Measurements from ENCODE around the gene PLD3.

Gene PLD3

GRCh38 chr19:40348125-40348913, at the start of gene PLD3, which contains the start of gene C19orf47:
TSS of gene PLD3 (plus strand) at chr19:40348695. CDS start at chr19:40366484, 17,789 bp downstream.
TSS of gene C19orf47 (minus strand) at chr19:40348397. CDS start at chr19:40341857, 6,540 bp downstream.
- no peaks in the 10 kb centered on the region for H3K9me3 ChIP-seq (ENCODE audit: severe bottlenecking)
- TF ChIP-seq CTCF (IDR thresholded peaks at IDR 0.05; ENCODE audit: low read depth, low read length): no peak
- DNase-seq: peak; percentile 99
- H3K36me3 ChIP-seq: peaks cover 12% of the 10 kb centered on the region
- H3K27me3 ChIP-seq (ENCODE audit: insufficient read depth, low read depth, severe bottlenecking): no peaks in the 10 kb centered on the region
- H3K27ac ChIP-seq: peak within 1 kb of the TSS; percentile 67
- peak within 1 kb of the TSS; percentile 92 for H3K4me3 ChIP-seq (ENCODE audit: low read depth, low read length)

GRCh38 chr19:40300668-40301067, 47.8 kb upstream of the PLD3 start:
- TF ChIP-seq CTCF (IDR thresholded peaks at IDR 0.05; ENCODE audit: low read depth, low read length): no peak
- H3K36me3 ChIP-seq: no peaks in the 10 kb centered on the region
- H3K27me3 ChIP-seq (ENCODE audit: insufficient read depth, low read depth, severe bottlenecking): no peaks in the 10 kb centered on the region
- H3K27ac ChIP-seq: no peak overlapping the region
- DNase-seq: no peak
- no peak overlapping the region for H3K4me3 ChIP-seq (ENCODE audit: low read depth, low read length)
- H3K9me3 ChIP-seq (ENCODE audit: severe bottlenecking): no peaks in the 10 kb centered on the region

GRCh38 chr19:40302224-40303011, 46.1 kb upstream of the PLD3 start:
- H3K27ac ChIP-seq: 0 out of 2 replicates have a peak overlapping the region, but pooled peaks have one; percentile 17
- TF ChIP-seq CTCF (IDR thresholded peaks at IDR 0.05; ENCODE audit: low read depth, low read length): no peak
- DNase-seq: no peak

GRCh38 chr19:40303765-40304164, 44.7 kb upstream of the PLD3 start:
- DNase-seq: no peak

More at GRCh38 chr19:40302224-40303011, 46.1 kb upstream of the PLD3 start:
- H3K27me3 ChIP-seq (ENCODE audit: insufficient read depth, low read depth, severe bottlenecking): no peaks in the 10 kb centered on the region
- H3K4me3 ChIP-seq (ENCODE audit: low read depth, low read length): no peak overlapping the region
- H3K36me3 ChIP-seq: no peaks in the 10 kb centered on the region
- no peaks in the 10 kb centered on the region for H3K9me3 ChIP-seq (ENCODE audit: severe bottlenecking)

GRCh38 chr19:40304306-40304705, 44.2 kb upstream of the PLD3 start:
- no peaks in the 10 kb centered on the region for H3K27me3 ChIP-seq (ENCODE audit: insufficient read depth, low read depth, severe bottlenecking)
- TF ChIP-seq CTCF (IDR thresholded peaks at IDR 0.05; ENCODE audit: low read depth, low read length): no peak
- no peak overlapping the region for H3K27ac ChIP-seq
- DNase-seq: no peak
- H3K4me3 ChIP-seq (ENCODE audit: low read depth, low read length): no peak overlapping the region
- no peaks in the 10 kb centered on the region for H3K9me3 ChIP-seq (ENCODE audit: severe bottlenecking)
- H3K36me3 ChIP-seq: no peaks in the 10 kb centered on the region

More at GRCh38 chr19:40303765-40304164, 44.7 kb upstream of the PLD3 start:
- no peak overlapping the region for H3K27ac ChIP-seq
- no peaks in the 10 kb centered on the region for H3K9me3 ChIP-seq (ENCODE audit: severe bottlenecking)
- no peaks in the 10 kb centered on the region for H3K36me3 ChIP-seq
- no peak for TF ChIP-seq CTCF (IDR thresholded peaks at IDR 0.05; ENCODE audit: low read depth, low read length)
- H3K4me3 ChIP-seq (ENCODE audit: low read depth, low read length): no peak overlapping the region
- no peaks in the 10 kb centered on the region for H3K27me3 ChIP-seq (ENCODE audit: insufficient read depth, low read depth, severe bottlenecking)

Data from WERI-Rb-1 (cell line).